A549 (cell line): ENCODE results near the gene AP3D1. TPM values are rescaled to one million over a fixed set of nuclear protein-coding genes. Genes with fewer than 3 reads are reported as not detected.

Experiments
- ATAC-seq, 2 experiments: fragments of 200-7000 bp in 1 of 2; fragments of >200 bp in 1 of 2; cut with Nextera tagmentation in 1 of 2; cut with Tn5 transposase in 1 of 2; 3 replicates each; pipeline versions ENCODE4 v1.8.0 to v1.9.1; 2018 to 2020; ENCODE audit warnings: mild to moderate bottlenecking in 1 of 2, moderate library complexity in 1 of 2
- CTCF ChIA-PET: fragments of 300-600 bp; sonication (Branson Sonifier 250); formaldehyde crosslinking; extraction: SDS; loops from one replicate; lab custom pipeline; 2021; ENCODE audit warnings: antibody characterized with exemption, inconsistent platforms; lab: Yijun Ruan, JAX
- POLR2A ChIA-PET: fragments of 350-600 bp; formaldehyde crosslinking; extraction: SDS; loops from one replicate; lab custom pipeline; 2021; ENCODE audit warnings: antibody characterized with exemption, inconsistent platforms; lab: Yijun Ruan, JAX
- DNase-seq, 2 experiments: peaks; one replicate each; pipeline versions ENCODE4 v3.0.0 to v3.0.0-alpha.2; 2011 to 2016; ENCODE audit warnings: low read depth in 1 of 2, low spot score in 1 of 2
- FAIRE-seq: peaks from 2 replicates; lab custom pipeline; 2011; peaks lifted over from hg19 to GRCh38; lab: Jason Lieb, UNC
- H3K27ac ChIP-seq, 2 experiments: fragments of >200 bp; sonication (Bioruptor Twin); formaldehyde crosslinking; 3 replicates each; pipeline ENCODE4 v1.5.1; 2016 to 2017
- H3K4me1 ChIP-seq: fragments of >200 bp; sonication (Bioruptor Twin); formaldehyde crosslinking; 3 replicates; pipeline ENCODE4 v1.6.1; 2016
- H3K4me2 ChIP-seq: fragments of >200 bp; sonication (Bioruptor Twin); formaldehyde crosslinking; 3 replicates; pipeline ENCODE4 v1.6.1; 2016
- H3K4me3 ChIP-seq: fragments of >200 bp; sonication (Bioruptor Twin); formaldehyde crosslinking; 3 replicates; pipeline ENCODE4 v1.5.1; 2016
- H3K9me3 ChIP-seq: fragments of >200 bp; sonication (Bioruptor Twin); formaldehyde crosslinking; 3 replicates; pipeline ENCODE4 v1.6.1; 2016
- BCL3 ChIP-seq: fragments of >200 bp; sonication (Bioruptor Twin); formaldehyde crosslinking; IDR thresholded peaks from 3 replicates; pipeline ENCODE4 v1.6.1; 2016
- CBX8 ChIP-seq: fragments of 200-600 bp; sonication (generic); IDR thresholded peaks from 2 replicates; pipeline ENCODE4 v1.6.1; 2016
- CTCF ChIP-seq: fragments of >200 bp; sonication (Bioruptor Twin); formaldehyde crosslinking; IDR thresholded peaks from 3 replicates; pipeline ENCODE4 v1.5.1; 2016
- EHF ChIP-seq: fragments of 250-450 bp; sonication (Bioruptor Pico); IDR thresholded peaks from 2 replicates; pipeline ENCODE4 v1.5.0; 2020; ENCODE audit warnings: mild to moderate bottlenecking
- ELK1 ChIP-seq: fragments of 150-350 bp; IDR thresholded peaks from 2 replicates; pipeline ENCODE4 v1.6.1; 2014; ENCODE audit warnings: low read depth, mild to moderate bottlenecking, low read length
- EP300 ChIP-seq, 2 experiments: fragments of >200 bp; sonication (Bioruptor Twin); formaldehyde crosslinking; IDR thresholded peaks; 2 replicates in 1 of 2; 3 replicates in 1 of 2; pipeline ENCODE4 v1.6.1; 2016 to 2017
- ESRRA ChIP-seq: fragments of 150-350 bp; IDR thresholded peaks from 2 replicates; pipeline ENCODE4 v1.6.1; 2014; ENCODE audit warnings: mild to moderate bottlenecking, low read length, borderline replicate concordance
- FOSL2 ChIP-seq, 2 experiments: fragments of 450-650 bp in 1 of 2; fragments of >200 bp in 1 of 2; sonication (Bioruptor Twin) in 1 of 2; formaldehyde crosslinking; IDR thresholded peaks; 2 replicates each; pipeline versions ENCODE4 v1.5.0 to v1.6.1; 2016 to 2020; ENCODE audit warnings: mild to moderate bottlenecking in 1 of 2, moderate library complexity in 1 of 2
- GATA3 ChIP-seq: IDR thresholded peaks from 2 replicates; pipeline ENCODE4 v1.6.1; 2012; ENCODE audit warnings: borderline replicate concordance
- HDAC2 ChIP-seq: fragments of 200-600 bp; sonication (generic); IDR thresholded peaks from 2 replicates; pipeline ENCODE4 v1.6.1; 2016
- HES2 ChIP-seq: fragments of >200 bp; sonication (Bioruptor Twin); formaldehyde crosslinking; IDR thresholded peaks from 2 replicates; pipeline ENCODE4 v1.6.1; 2016
- JUN ChIP-seq, 2 experiments: fragments of >200 bp; sonication (Bioruptor Twin); formaldehyde crosslinking; IDR thresholded peaks; 2 replicates in 1 of 2; 3 replicates in 1 of 2; pipeline ENCODE4 v1.6.1; 2016 to 2017
- MAX ChIP-seq: IDR thresholded peaks from 2 replicates; pipeline ENCODE4 v1.6.1; 2012
- MAZ ChIP-seq: fragments of 150-350 bp; IDR thresholded peaks from 2 replicates; pipeline ENCODE4 v1.6.1; 2014; ENCODE audit warnings: antibody characterized with exemption, low read depth, low read length, borderline replicate concordance
- NPAS2 ChIP-seq: fragments of 250-450 bp; sonication (Bioruptor Pico); IDR thresholded peaks from 2 replicates; pipeline ENCODE4 v1.8.0; 2022; ENCODE audit warnings: mild to moderate bottlenecking, moderate library complexity, borderline replicate concordance
- POLR2A ChIP-seq: IDR thresholded peaks from 2 replicates; pipeline ENCODE4 v1.6.1; 2012; ENCODE audit warnings: mild to moderate bottlenecking, low read length
- POLR2AphosphoS2 ChIP-seq: conservative IDR thresholded peaks from 2 replicates; pipeline ENCODE4 v1.6.1; 2012; ENCODE audit warnings: low read length, improper control_type of control experiment, inconsistent platforms
- RAD21 ChIP-seq, 2 experiments: fragments of >200 bp in 1 of 2; sonication (Bioruptor Twin) in 1 of 2; formaldehyde crosslinking in 1 of 2; IDR thresholded peaks in 1 of 2; conservative IDR thresholded peaks in 1 of 2; 2 replicates in 1 of 2; 3 replicates in 1 of 2; pipeline ENCODE4 v1.6.1; 2012 to 2018; ENCODE audit warnings: inconsistent platforms in 1 of 2
- RARB ChIP-seq: fragments of 250-450 bp; sonication (Bioruptor Pico); IDR thresholded peaks from 2 replicates; pipeline ENCODE4 v1.8.0; 2021; ENCODE audit warnings: mild to moderate bottlenecking, moderate library complexity
- REST ChIP-seq: fragments of 200-600 bp; sonication (generic); IDR thresholded peaks from 2 replicates; pipeline ENCODE4 v1.6.1; 2016; ENCODE audit warnings: antibody characterized with exemption, mild to moderate bottlenecking, moderate library complexity
- TFCP2L1 ChIP-seq: fragments of 250-450 bp; sonication (Bioruptor Pico); IDR thresholded peaks from 2 replicates; pipeline ENCODE4 v1.5.0; 2021; ENCODE audit warnings: mild to moderate bottlenecking
- TP53 ChIP-seq: fragments of 250-450 bp; sonication (Bioruptor Pico); IDR thresholded peaks from 2 replicates; pipeline ENCODE4 v1.5.0; 2021; ENCODE audit warnings: mild to moderate bottlenecking, moderate library complexity
- ZFP36 ChIP-seq: fragments of 450-650 bp; IDR thresholded peaks from 2 replicates; pipeline ENCODE4 v1.6.1; 2014; ENCODE audit warnings: borderline replicate concordance; ENCODE audit not compliant: partially characterized antibody
- WGBS: methylation state at CpG from one replicate; pipeline ENCODE4 v1.1.6; 2017; ENCODE audit errors: missing lambda C conversion rate; 5-methylcytosine and 5-hydroxymethylcytosine counted together
- polyA plus RNA-seq, 4 experiments: library from polyadenylated mRNA; depleted of rRNA in 3 of 4; stranded (reverse); fragments of >200 nt; fragmentation: RNase III in 1 of 4; extraction: RNeasy Plus Mini Kit Qiagen cat#74134 plus additional on column Dnase treatment in 1 of 4; gene quantifications; 2 replicates in 3 of 4; 3 replicates in 1 of 4; pipeline ENCODE4 v1.2.3, GENCODE V29; 2011 to 2017

The AP3D1 gene
- polyA plus RNA-seq, 2 of the 4 experiments (the other 2 are of a cell fraction) = 44.4 to 66.9 TPM

- ChIA-PET CTCF (interaction anchor here (1.0 kb wide), 1 partner anchor 10 kb away, joined by 3 read pairs; no protein-coding TSS in a partner anchor), POLR2A (no interaction called here)
- no peaks in the 10 kb centered on the region for H3K4me1 ChIP-seq
- FAIRE-seq (no peak), ATAC-seq (no peak), DNase-seq (no peak)
- TF ChIP-seq RARB (CRISPR knock-in tag) (no peak), TFCP2L1 (no peak), MAZ (no peak), EHF (CRISPR knock-in tag) (no peak), CBX8 (no peak), NPAS2 (no peak), JUN (IDR thresholded peaks at IDR 0.05) (no peak), POLR2AphosphoS2 (no peak), POLR2A (no peak), MAX (no peak), ZFP36 (no peak), HDAC2 (no peak), TP53 (CRISPR knock-in tag) (no peak), RAD21 (conservative IDR thresholded peaks at IDR 0.05 in 1 of 2, IDR thresholded peaks at IDR 0.05 in 1 of 2) (no peak), ESRRA (no peak)
- H3K4me3 ChIP-seq = no peak overlapping the region
- H3K4me2 ChIP-seq = no peak overlapping the region
- 91% methylated on average over 7 of the region's 13 CpGs for WGBS
- no peak overlapping the region for H3K27ac ChIP-seq
- H3K9me3 ChIP-seq = no peaks in the 10 kb centered on the region
Measured at GRCh38 chr19:2187159-2187558, 35.8 kb upstream of the AP3D1 start.

GRCh38 chr19:2186071-2186846 is 34.9 kb upstream of the AP3D1 start:
- 92% methylated on average over 15 of the region's 28 CpGs for WGBS
- CTCF ChIA-PET = interaction anchor here (1.0 to 1.4 kb wide), 2 partner anchors 9 to 15 kb away, joined by 3 to 7 read pairs; no protein-coding TSS in a partner anchor
- no peak overlapping the region for H3K4me3 ChIP-seq
- ATAC-seq = no peak
- no peaks in the 10 kb centered on the region for H3K4me1 ChIP-seq
- FAIRE-seq = no peak
- no peak overlapping the region for H3K4me2 ChIP-seq
- H3K27ac ChIP-seq = no peak overlapping the region
- H3K9me3 ChIP-seq = no peaks in the 10 kb centered on the region
- no peak for DNase-seq
- POLR2A ChIA-PET = no interaction called here
- TF ChIP-seq GATA3 (no peak), FOSL2 (IDR thresholded peaks at IDR 0.05) (no peak), FOSL2 (CRISPR knock-in tag; IDR thresholded peaks at IDR 0.05) (no peak), TP53 (CRISPR knock-in tag) (no peak), EHF (CRISPR knock-in tag) (no peak), BCL3 (no peak), CTCF (no peak), ELK1 (no peak), TFCP2L1 (no peak), HES2 (no peak), REST (no peak), RARB (CRISPR knock-in tag) (no peak), EP300 (IDR thresholded peaks at IDR 0.05) (no peak)
